ENCODE measurements around the gene MSN.

- TF ChIP-seq, protein P1, sequence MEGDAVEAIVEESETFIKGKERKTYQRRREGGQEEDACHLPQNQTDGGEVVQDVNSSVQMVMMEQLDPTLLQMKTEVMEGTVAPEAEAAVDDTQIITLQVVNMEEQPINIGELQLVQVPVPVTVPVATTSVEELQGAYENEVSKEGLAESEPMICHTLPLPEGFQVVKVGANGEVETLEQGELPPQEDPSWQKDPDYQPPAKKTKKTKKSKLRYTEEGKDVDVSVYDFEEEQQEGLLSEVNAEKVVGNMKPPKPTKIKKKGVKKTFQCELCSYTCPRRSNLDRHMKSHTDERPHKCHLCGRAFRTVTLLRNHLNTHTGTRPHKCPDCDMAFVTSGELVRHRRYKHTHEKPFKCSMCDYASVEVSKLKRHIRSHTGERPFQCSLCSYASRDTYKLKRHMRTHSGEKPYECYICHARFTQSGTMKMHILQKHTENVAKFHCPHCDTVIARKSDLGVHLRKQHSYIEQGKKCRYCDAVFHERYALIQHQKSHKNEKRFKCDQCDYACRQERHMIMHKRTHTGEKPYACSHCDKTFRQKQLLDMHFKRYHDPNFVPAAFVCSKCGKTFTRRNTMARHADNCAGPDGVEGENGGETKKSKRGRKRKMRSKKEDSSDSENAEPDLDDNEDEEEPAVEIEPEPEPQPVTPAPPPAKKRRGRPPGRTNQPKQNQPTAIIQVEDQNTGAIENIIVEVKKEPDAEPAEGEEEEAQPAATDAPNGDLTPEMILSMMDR (conservative IDR thresholded peaks at IDR 0.05 in 1 of 2, IDR thresholded peaks at IDR 0.05 in 1 of 2; ENCODE audit: extremely low read depth in 1 of 2, insufficient read depth in 1 of 2, low read depth in 1 of 2, low read length in 2 of 2) = no peak
- TF ChIP-seq EZH2 (IDR thresholded peaks at IDR 0.05; ENCODE audit: borderline replicate concordance, low read length) = no peak
Measured at GRCh38 chrX:65644621-65645289, 22.7 kb upstream of the MSN start.

Measured in mammary epithelial cell (primary cell).